A549 (cell line): Measurements from ENCODE around the gene PSAT1. TPM values are rescaled to one million over a fixed set of nuclear protein-coding genes. Genes with fewer than 3 reads are reported as not detected.

Experiments used
- ATAC-seq, 2 experiments: fragments of 200-7000 bp in 1 of 2; fragments of >200 bp in 1 of 2; cut with Nextera tagmentation in 1 of 2; cut with Tn5 transposase in 1 of 2; 3 replicates each; pipeline versions ENCODE4 v1.8.0 to v1.9.1; 2018 to 2020; ENCODE audit warnings: mild to moderate bottlenecking in 1 of 2, moderate library complexity in 1 of 2
- CTCF ChIA-PET: fragments of 300-600 bp; sonication (Branson Sonifier 250); formaldehyde crosslinking; extraction: SDS; loops from one replicate; lab custom pipeline; 2021; ENCODE audit warnings: antibody characterized with exemption, inconsistent platforms; lab: Yijun Ruan, JAX
- POLR2A ChIA-PET: fragments of 350-600 bp; formaldehyde crosslinking; extraction: SDS; loops from one replicate; lab custom pipeline; 2021; ENCODE audit warnings: antibody characterized with exemption, inconsistent platforms; lab: Yijun Ruan, JAX
- DNase-seq, 2 experiments: peaks; one replicate each; pipeline versions ENCODE4 v3.0.0 to v3.0.0-alpha.2; 2011 to 2016; ENCODE audit warnings: low read depth in 1 of 2, low spot score in 1 of 2
- FAIRE-seq: peaks from 2 replicates; lab custom pipeline; 2011; peaks lifted over from hg19 to GRCh38; lab: Jason Lieb, UNC
- H3K27ac ChIP-seq, 2 experiments: fragments of >200 bp; sonication (Bioruptor Twin); formaldehyde crosslinking; 3 replicates each; pipeline ENCODE4 v1.5.1; 2016 to 2017
- H3K4me1 ChIP-seq: fragments of >200 bp; sonication (Bioruptor Twin); formaldehyde crosslinking; 3 replicates; pipeline ENCODE4 v1.6.1; 2016
- H3K4me2 ChIP-seq: fragments of >200 bp; sonication (Bioruptor Twin); formaldehyde crosslinking; 3 replicates; pipeline ENCODE4 v1.6.1; 2016
- H3K4me3 ChIP-seq: fragments of >200 bp; sonication (Bioruptor Twin); formaldehyde crosslinking; 3 replicates; pipeline ENCODE4 v1.5.1; 2016
- H3K9me3 ChIP-seq: fragments of >200 bp; sonication (Bioruptor Twin); formaldehyde crosslinking; 3 replicates; pipeline ENCODE4 v1.6.1; 2016
- BHLHE40 ChIP-seq: IDR thresholded peaks from 2 replicates; pipeline ENCODE4 v1.6.1; 2012; ENCODE audit warnings: low read depth, low read length, inconsistent platforms
- CBX2 ChIP-seq: fragments of 200-600 bp; sonication (generic); IDR thresholded peaks from 2 replicates; pipeline ENCODE4 v1.6.1; 2016; ENCODE audit warnings: low read depth, mild to moderate bottlenecking, borderline replicate concordance
- CBX8 ChIP-seq: fragments of 200-600 bp; sonication (generic); IDR thresholded peaks from 2 replicates; pipeline ENCODE4 v1.6.1; 2016
- EHMT2 ChIP-seq: fragments of 200-600 bp; sonication (generic); IDR thresholded peaks from 2 replicates; pipeline ENCODE4 v1.6.1; 2016; ENCODE audit warnings: antibody characterized with exemption, low read depth, mild to moderate bottlenecking, moderate library complexity
- ELK1 ChIP-seq: fragments of 150-350 bp; IDR thresholded peaks from 2 replicates; pipeline ENCODE4 v1.6.1; 2014; ENCODE audit warnings: low read depth, mild to moderate bottlenecking, low read length
- FOSL2 ChIP-seq, 2 experiments: fragments of 450-650 bp in 1 of 2; fragments of >200 bp in 1 of 2; sonication (Bioruptor Twin) in 1 of 2; formaldehyde crosslinking; IDR thresholded peaks; 2 replicates each; pipeline versions ENCODE4 v1.5.0 to v1.6.1; 2016 to 2020; ENCODE audit warnings: mild to moderate bottlenecking in 1 of 2, moderate library complexity in 1 of 2
- HEYL ChIP-seq: fragments of 250-450 bp; sonication (Bioruptor Pico); IDR thresholded peaks from 2 replicates; pipeline ENCODE4 v1.8.0; 2021; ENCODE audit warnings: mild to moderate bottlenecking, moderate library complexity
- HMGXB4 ChIP-seq: fragments of 250-450 bp; sonication (Bioruptor Pico); IDR thresholded peaks from 2 replicates; pipeline ENCODE4 v1.5.0; 2021; ENCODE audit warnings: mild to moderate bottlenecking, moderate library complexity, borderline replicate concordance
- HOXA7 ChIP-seq: fragments of 250-450 bp; sonication (Bioruptor Pico); IDR thresholded peaks from 2 replicates; pipeline ENCODE4 v1.5.0; 2020; ENCODE audit warnings: mild to moderate bottlenecking, moderate library complexity
- HOXB13 ChIP-seq: fragments of 250-450 bp; sonication (Bioruptor Pico); IDR thresholded peaks from 2 replicates; pipeline ENCODE4 v1.5.0; 2020; ENCODE audit warnings: low read depth, mild to moderate bottlenecking, moderate library complexity
- HOXB5 ChIP-seq: fragments of 250-450 bp; sonication (Bioruptor Pico); IDR thresholded peaks from 2 replicates; pipeline ENCODE4 v1.5.0; 2020; ENCODE audit warnings: mild to moderate bottlenecking, moderate library complexity
- KDM5A ChIP-seq: fragments of 200-600 bp; sonication (generic); IDR thresholded peaks from 2 replicates; pipeline ENCODE4 v1.6.1; 2016; ENCODE audit warnings: antibody characterized with exemption, mild to moderate bottlenecking
- MAZ ChIP-seq: fragments of 150-350 bp; IDR thresholded peaks from 2 replicates; pipeline ENCODE4 v1.6.1; 2014; ENCODE audit warnings: antibody characterized with exemption, low read depth, low read length, borderline replicate concordance
- NFE2L2 ChIP-seq: fragments of 150-350 bp; conservative IDR thresholded peaks from 2 replicates; pipeline ENCODE4 v1.6.1; 2014; ENCODE audit warnings: low read length
- POLR2A ChIP-seq: IDR thresholded peaks from 2 replicates; pipeline ENCODE4 v1.6.1; 2012; ENCODE audit warnings: mild to moderate bottlenecking, low read length
- POLR2AphosphoS2 ChIP-seq: conservative IDR thresholded peaks from 2 replicates; pipeline ENCODE4 v1.6.1; 2012; ENCODE audit warnings: low read length, improper control_type of control experiment, inconsistent platforms
- RAD21 ChIP-seq, 2 experiments: fragments of >200 bp in 1 of 2; sonication (Bioruptor Twin) in 1 of 2; formaldehyde crosslinking in 1 of 2; IDR thresholded peaks in 1 of 2; conservative IDR thresholded peaks in 1 of 2; 2 replicates in 1 of 2; 3 replicates in 1 of 2; pipeline ENCODE4 v1.6.1; 2012 to 2018; ENCODE audit warnings: inconsistent platforms in 1 of 2
- RARB ChIP-seq: fragments of 250-450 bp; sonication (Bioruptor Pico); IDR thresholded peaks from 2 replicates; pipeline ENCODE4 v1.8.0; 2021; ENCODE audit warnings: mild to moderate bottlenecking, moderate library complexity
- RFX5 ChIP-seq: fragments of 450-650 bp; IDR thresholded peaks from 2 replicates; pipeline ENCODE4 v1.7.1; 2014; ENCODE audit warnings: antibody characterized with exemption, mild to moderate bottlenecking, moderate library complexity
- SMC3 ChIP-seq: fragments of >200 bp; sonication (Bioruptor Twin); formaldehyde crosslinking; IDR thresholded peaks from 3 replicates; pipeline ENCODE4 v1.6.1; 2018; ENCODE audit warnings: inconsistent platforms
- SREBF2 ChIP-seq: fragments of 450-650 bp; IDR thresholded peaks from 2 replicates; pipeline ENCODE4 v1.6.1; 2014; ENCODE audit warnings: mild to moderate bottlenecking, moderate library complexity
- WGBS: methylation state at CpG from one replicate; pipeline ENCODE4 v1.1.6; 2017; ENCODE audit errors: missing lambda C conversion rate; 5-methylcytosine and 5-hydroxymethylcytosine counted together
- polyA plus RNA-seq, 4 experiments: library from polyadenylated mRNA; depleted of rRNA in 3 of 4; stranded (reverse); fragments of >200 nt; fragmentation: RNase III in 1 of 4; extraction: RNeasy Plus Mini Kit Qiagen cat#74134 plus additional on column Dnase treatment in 1 of 4; gene quantifications; 2 replicates in 3 of 4; 3 replicates in 1 of 4; pipeline ENCODE4 v1.2.3, GENCODE V29; 2011 to 2017
- TF ChIP-seq, protein P1 (sequence below): fragments of >200 bp; sonication (Bioruptor Twin); formaldehyde crosslinking; IDR thresholded peaks from 3 replicates; pipeline ENCODE4 v1.5.1; 2016
- TF ChIP-seq, protein P2 (sequence below): fragments of 200-600 bp; sonication (generic); IDR thresholded peaks from 2 replicates; pipeline ENCODE4 v1.6.1; 2016; ENCODE audit warnings: antibody characterized with exemption, mild to moderate bottlenecking, moderate library complexity

The PSAT1 gene
- polyA plus RNA-seq, 2 of the 4 experiments (the other 2 are of a cell fraction): 200 to 529 TPM

DNA sequence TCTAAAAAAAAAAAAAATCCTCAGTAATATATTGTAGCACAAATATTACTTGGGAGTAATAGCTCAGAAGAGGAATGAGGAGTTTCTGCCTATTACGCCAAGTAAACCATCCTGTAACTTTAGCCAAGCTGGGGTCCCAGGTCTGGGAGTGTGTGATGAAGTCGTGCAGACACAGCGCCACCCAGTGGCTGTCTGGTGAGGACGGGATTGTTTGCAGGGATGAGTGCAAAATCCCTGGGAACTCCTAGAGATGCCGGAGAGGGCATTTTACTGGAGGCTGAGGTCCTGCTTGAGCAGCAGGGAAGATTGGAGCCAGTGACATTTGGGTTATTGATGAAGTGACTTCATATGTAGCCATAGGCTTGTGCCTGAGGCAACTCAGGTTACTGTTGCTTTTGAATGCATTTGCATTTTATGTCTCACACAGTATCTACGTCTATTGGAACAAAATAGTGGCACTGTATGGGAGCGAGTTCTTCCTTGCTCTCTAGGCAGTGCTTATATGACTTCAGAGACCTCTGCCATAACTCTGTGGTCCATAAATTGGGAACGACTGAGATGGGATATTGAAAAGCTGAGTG lies 72.8 kb downstream of the PSAT1 start (continued):
- no peak for TF ChIP-seq HMGXB4 (CRISPR knock-in tag)
- no peak for TF ChIP-seq POLR2AphosphoS2
- TF ChIP-seq RFX5: no peak
- no peak for TF ChIP-seq NFE2L2
- no peak for TF ChIP-seq FOSL2 (IDR thresholded peaks at IDR 0.05)
- TF ChIP-seq FOSL2 (CRISPR knock-in tag; IDR thresholded peaks at IDR 0.05): no peak
- TF ChIP-seq RAD21 (conservative IDR thresholded peaks at IDR 0.05 in 1 of 2, IDR thresholded peaks at IDR 0.05 in 1 of 2): peak; percentile 37 to 55; a peak in 3 of 5 replicates
- no peak for TF ChIP-seq SREBF2
- TF ChIP-seq KDM5A: no peak
- no peak for TF ChIP-seq CBX2
- TF ChIP-seq, all 56 proteins: peak for 3

GRCh38 chr9:78370991-78371390 lies 74.1 kb downstream of the PSAT1 start:
- WGBS: 47% methylated on average over 7 of the region's 7 CpGs
- no peak for ATAC-seq

More at GRCh38 chr9:78370991-78371390, 74.1 kb downstream of the PSAT1 start:
- H3K4me2 ChIP-seq: peak overlapping the region; percentile 51
- FAIRE-seq (no peak), DNase-seq (no peak)
- TF ChIP-seq HOXB5 (CRISPR knock-in tag): no peak
- no peak for TF ChIP-seq POLR2A
- TF ChIP-seq, protein P1, sequence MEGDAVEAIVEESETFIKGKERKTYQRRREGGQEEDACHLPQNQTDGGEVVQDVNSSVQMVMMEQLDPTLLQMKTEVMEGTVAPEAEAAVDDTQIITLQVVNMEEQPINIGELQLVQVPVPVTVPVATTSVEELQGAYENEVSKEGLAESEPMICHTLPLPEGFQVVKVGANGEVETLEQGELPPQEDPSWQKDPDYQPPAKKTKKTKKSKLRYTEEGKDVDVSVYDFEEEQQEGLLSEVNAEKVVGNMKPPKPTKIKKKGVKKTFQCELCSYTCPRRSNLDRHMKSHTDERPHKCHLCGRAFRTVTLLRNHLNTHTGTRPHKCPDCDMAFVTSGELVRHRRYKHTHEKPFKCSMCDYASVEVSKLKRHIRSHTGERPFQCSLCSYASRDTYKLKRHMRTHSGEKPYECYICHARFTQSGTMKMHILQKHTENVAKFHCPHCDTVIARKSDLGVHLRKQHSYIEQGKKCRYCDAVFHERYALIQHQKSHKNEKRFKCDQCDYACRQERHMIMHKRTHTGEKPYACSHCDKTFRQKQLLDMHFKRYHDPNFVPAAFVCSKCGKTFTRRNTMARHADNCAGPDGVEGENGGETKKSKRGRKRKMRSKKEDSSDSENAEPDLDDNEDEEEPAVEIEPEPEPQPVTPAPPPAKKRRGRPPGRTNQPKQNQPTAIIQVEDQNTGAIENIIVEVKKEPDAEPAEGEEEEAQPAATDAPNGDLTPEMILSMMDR: no peak
- no peak for TF ChIP-seq HOXB13 (CRISPR knock-in tag)
- TF ChIP-seq ELK1: no peak
- no peak for TF ChIP-seq RARB (CRISPR knock-in tag)
- no peak for TF ChIP-seq HEYL
- no peak for TF ChIP-seq SMC3
- TF ChIP-seq CBX2: no peak
- TF ChIP-seq CBX8: no peak
- TF ChIP-seq BHLHE40: no peak
- TF ChIP-seq, protein P2, sequence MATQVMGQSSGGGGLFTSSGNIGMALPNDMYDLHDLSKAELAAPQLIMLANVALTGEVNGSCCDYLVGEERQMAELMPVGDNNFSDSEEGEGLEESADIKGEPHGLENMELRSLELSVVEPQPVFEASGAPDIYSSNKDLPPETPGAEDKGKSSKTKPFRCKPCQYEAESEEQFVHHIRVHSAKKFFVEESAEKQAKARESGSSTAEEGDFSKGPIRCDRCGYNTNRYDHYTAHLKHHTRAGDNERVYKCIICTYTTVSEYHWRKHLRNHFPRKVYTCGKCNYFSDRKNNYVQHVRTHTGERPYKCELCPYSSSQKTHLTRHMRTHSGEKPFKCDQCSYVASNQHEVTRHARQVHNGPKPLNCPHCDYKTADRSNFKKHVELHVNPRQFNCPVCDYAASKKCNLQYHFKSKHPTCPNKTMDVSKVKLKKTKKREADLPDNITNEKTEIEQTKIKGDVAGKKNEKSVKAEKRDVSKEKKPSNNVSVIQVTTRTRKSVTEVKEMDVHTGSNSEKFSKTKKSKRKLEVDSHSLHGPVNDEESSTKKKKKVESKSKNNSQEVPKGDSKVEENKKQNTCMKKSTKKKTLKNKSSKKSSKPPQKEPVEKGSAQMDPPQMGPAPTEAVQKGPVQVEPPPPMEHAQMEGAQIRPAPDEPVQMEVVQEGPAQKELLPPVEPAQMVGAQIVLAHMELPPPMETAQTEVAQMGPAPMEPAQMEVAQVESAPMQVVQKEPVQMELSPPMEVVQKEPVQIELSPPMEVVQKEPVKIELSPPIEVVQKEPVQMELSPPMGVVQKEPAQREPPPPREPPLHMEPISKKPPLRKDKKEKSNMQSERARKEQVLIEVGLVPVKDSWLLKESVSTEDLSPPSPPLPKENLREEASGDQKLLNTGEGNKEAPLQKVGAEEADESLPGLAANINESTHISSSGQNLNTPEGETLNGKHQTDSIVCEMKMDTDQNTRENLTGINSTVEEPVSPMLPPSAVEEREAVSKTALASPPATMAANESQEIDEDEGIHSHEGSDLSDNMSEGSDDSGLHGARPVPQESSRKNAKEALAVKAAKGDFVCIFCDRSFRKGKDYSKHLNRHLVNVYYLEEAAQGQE: no peak
- no peak for TF ChIP-seq NFE2L2
- no peak for TF ChIP-seq EHMT2
- TF ChIP-seq KDM5A: no peak
- TF ChIP-seq MAZ: no peak
- TF ChIP-seq HOXA7 (CRISPR knock-in tag): no peak
- TF ChIP-seq FOSL2 (IDR thresholded peaks at IDR 0.05): no peak
- TF ChIP-seq FOSL2 (CRISPR knock-in tag; IDR thresholded peaks at IDR 0.05): no peak
- POLR2A ChIA-PET: no interaction called here
- no peak overlapping the region for H3K4me3 ChIP-seq
- no peaks in the 10 kb centered on the region for H3K4me1 ChIP-seq
- no peak overlapping the region for H3K27ac ChIP-seq
- no peaks in the 10 kb centered on the region for H3K9me3 ChIP-seq
- CTCF ChIA-PET: interaction anchor here (1.1 to 4.4 kb wide), 4 partner anchors 10 to 29 kb away, joined by 3 to 29 read pairs (median 9); no protein-coding TSS in a partner anchor
